Neural progenitor cell (in vitro differentiated cells): ENCODE data around the gene PUM1.

Source experiments
- EZH2 ChIP-seq: fragments of 200-600 bp; sonication (generic); IDR thresholded peaks from 2 replicates; pipeline ENCODE4 v1.6.1; 2017; ENCODE audit warnings: antibody characterized with exemption, mild to moderate bottlenecking, moderate library complexity
- EZH2phosphoT487 ChIP-seq: fragments of 200-600 bp; sonication (generic); IDR thresholded peaks from 2 replicates; pipeline ENCODE4 v1.6.1; 2017; ENCODE audit warnings: antibody characterized with exemption
- TF ChIP-seq, protein P1 (sequence below): fragments of 200-600 bp; sonication (generic); IDR thresholded peaks from 2 replicates; pipeline ENCODE4 v1.5.1; 2017; ENCODE audit warnings: antibody characterized with exemption, mild to moderate bottlenecking

GRCh38 chr1:31082385-31082784 is 16.9 kb upstream of the PUM1 start:
- TF ChIP-seq, protein P1, sequence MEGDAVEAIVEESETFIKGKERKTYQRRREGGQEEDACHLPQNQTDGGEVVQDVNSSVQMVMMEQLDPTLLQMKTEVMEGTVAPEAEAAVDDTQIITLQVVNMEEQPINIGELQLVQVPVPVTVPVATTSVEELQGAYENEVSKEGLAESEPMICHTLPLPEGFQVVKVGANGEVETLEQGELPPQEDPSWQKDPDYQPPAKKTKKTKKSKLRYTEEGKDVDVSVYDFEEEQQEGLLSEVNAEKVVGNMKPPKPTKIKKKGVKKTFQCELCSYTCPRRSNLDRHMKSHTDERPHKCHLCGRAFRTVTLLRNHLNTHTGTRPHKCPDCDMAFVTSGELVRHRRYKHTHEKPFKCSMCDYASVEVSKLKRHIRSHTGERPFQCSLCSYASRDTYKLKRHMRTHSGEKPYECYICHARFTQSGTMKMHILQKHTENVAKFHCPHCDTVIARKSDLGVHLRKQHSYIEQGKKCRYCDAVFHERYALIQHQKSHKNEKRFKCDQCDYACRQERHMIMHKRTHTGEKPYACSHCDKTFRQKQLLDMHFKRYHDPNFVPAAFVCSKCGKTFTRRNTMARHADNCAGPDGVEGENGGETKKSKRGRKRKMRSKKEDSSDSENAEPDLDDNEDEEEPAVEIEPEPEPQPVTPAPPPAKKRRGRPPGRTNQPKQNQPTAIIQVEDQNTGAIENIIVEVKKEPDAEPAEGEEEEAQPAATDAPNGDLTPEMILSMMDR = no peak
- TF ChIP-seq EZH2 = no peak
- no peak for TF ChIP-seq EZH2phosphoT487
